Measurements from ENCODE around the gene EIF4B. TPM values are rescaled to one million over a fixed set of nuclear protein-coding genes. Genes with fewer than 3 reads are reported as not detected.
"Not testable (repeated sequence)": the region's sequence is repeated elsewhere in the genome, so short reads cannot be mapped to it uniquely, and the experiment has no call there.

Gene EIF4B
- total RNA-seq, 2 donors from 2014 or later, result 596 to 655 TPM

- H3K27ac ChIP-seq (ENCODE audit: low read depth, low read length), result no peak overlapping the region
- no peak overlapping the region for H3K4me3 ChIP-seq (ENCODE audit: low read length)
- Mint-ChIP-seq H3K9me3 (no peaks in the 10 kb centered on the region), H3K27ac (no peak overlapping the region), H3K4me3 (no peak overlapping the region), H3K4me1 (peaks cover 32% of the 10 kb centered on the region), H3K27me3 (ENCODE audit: insufficient read depth) (no peaks in the 10 kb centered on the region), H3K36me3 (ENCODE audit: low read depth) (no peaks in the 10 kb centered on the region)
- TF ChIP-seq, protein P1, sequence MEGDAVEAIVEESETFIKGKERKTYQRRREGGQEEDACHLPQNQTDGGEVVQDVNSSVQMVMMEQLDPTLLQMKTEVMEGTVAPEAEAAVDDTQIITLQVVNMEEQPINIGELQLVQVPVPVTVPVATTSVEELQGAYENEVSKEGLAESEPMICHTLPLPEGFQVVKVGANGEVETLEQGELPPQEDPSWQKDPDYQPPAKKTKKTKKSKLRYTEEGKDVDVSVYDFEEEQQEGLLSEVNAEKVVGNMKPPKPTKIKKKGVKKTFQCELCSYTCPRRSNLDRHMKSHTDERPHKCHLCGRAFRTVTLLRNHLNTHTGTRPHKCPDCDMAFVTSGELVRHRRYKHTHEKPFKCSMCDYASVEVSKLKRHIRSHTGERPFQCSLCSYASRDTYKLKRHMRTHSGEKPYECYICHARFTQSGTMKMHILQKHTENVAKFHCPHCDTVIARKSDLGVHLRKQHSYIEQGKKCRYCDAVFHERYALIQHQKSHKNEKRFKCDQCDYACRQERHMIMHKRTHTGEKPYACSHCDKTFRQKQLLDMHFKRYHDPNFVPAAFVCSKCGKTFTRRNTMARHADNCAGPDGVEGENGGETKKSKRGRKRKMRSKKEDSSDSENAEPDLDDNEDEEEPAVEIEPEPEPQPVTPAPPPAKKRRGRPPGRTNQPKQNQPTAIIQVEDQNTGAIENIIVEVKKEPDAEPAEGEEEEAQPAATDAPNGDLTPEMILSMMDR (conservative IDR thresholded peaks at IDR 0.05), result no peak
- no peak for DNase-seq
- H3K9me3 ChIP-seq (ENCODE audit: control insufficient read depth, low read length), result no peaks in the 10 kb centered on the region
- H3K36me3 ChIP-seq (ENCODE audit: control insufficient read depth, insufficient read depth, low read length), result no peaks in the 10 kb centered on the region
- H3K4me1 ChIP-seq (ENCODE audit: control insufficient read depth, insufficient read depth, low read length), result peaks cover 7% of the 10 kb centered on the region
- WGBS, 2 experiments (ENCODE audit: insufficient coverage in 1 of 2, insufficient read length in 1 of 2), result 94 to 96% methylated on average over 4 of the region's 4 CpGs
- H3K9ac ChIP-seq (ENCODE audit: extremely low read depth, low read length, poor library complexity, severe bottlenecking), result no peak overlapping the region
- H3K27me3 ChIP-seq (ENCODE audit: control insufficient read depth, insufficient read depth, low read length, poor library complexity, severe bottlenecking), result no peaks in the 10 kb centered on the region
These were observed 16.1 kb upstream of the EIF4B start for GRCh38 chr12:52990206-52990605.

DNA sequence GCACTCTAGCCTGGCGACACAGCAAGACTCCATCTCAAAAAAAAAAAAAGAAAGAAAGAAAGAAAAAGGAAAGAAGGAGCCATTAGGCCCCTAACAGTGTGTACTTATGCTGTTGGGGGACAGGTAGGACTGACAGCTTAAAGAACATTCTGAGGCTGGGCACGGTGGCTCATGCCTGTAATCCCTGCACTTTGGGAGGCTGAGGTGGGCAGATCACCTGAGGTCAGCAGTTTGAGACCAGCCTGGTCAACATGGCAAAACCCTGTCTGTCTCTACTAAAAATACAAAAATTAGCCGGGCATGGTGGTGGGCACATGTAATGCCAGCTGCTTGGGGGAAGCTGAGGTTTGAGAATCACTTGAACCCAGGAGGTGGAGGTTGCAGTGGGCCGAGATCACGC, 14.0 kb upstream of the EIF4B start:
- H3K4me3 Mint-ChIP-seq, result not testable (repeated sequence)
- WGBS, 2 experiments (ENCODE audit: insufficient coverage in 1 of 2, insufficient read length in 1 of 2), result 79 to 89% methylated on average over 2 to 5 of the region's 5 CpGs
- peaks cover 32% of the 10 kb centered on the region for H3K4me1 Mint-ChIP-seq

DNA sequence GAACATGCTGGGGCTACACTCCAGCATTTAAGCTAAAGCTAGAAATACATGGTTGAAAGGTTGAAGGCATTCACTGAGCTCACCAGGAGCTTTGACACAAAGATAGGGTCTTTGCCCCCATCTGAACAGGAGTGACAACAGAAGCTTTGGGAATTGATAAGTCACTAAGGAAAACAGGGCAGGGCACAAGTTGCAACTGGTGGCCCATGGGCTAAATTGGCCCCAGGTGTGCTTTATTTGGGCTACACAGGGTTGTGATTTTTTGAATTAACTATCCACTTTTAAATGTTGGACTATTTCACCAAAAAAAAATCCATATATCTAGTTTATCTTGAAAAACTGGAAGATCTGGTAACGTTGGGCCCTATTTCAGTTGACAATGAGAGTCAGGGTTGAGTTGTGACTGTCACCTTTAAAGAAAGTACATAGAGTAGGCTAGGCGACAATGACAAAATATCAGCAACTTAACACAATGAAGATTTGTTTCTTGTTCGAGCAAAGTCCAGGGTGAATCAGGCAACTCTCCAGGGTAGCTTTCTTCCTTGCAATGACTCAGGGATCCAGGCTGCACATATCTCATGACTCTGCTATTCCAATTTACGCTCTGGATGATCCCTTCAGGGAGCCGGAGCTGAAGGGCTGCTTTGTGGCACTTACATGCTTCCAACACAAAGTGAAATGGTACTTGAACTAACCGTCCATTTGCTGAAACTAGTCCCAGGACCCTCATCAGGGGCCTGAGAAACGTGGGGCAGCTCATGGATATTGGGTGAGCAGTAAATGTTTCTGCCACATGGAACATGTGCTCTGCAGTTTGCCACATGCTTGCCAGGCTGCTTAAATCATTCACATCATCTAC, 13.3 kb upstream of the EIF4B start:
- Mint-ChIP-seq H3K27ac (peak overlapping the region; percentile 87), H3K27me3 (ENCODE audit: insufficient read depth) (no peaks in the 10 kb centered on the region), H3K9me3 (no peaks in the 10 kb centered on the region), H3K4me3 (no peak overlapping the region), H3K4me1 (peaks cover 32% of the 10 kb centered on the region), H3K36me3 (ENCODE audit: low read depth) (no peaks in the 10 kb centered on the region)
- peak; percentile 81 for DNase-seq
- no peaks in the 10 kb centered on the region for H3K36me3 ChIP-seq (ENCODE audit: control insufficient read depth, insufficient read depth, low read length)
- peak overlapping the region; percentile 28 for H3K9ac ChIP-seq (ENCODE audit: extremely low read depth, low read length, poor library complexity, severe bottlenecking)
- TF ChIP-seq, protein P1 (conservative IDR thresholded peaks at IDR 0.05), result no peak
- no peaks in the 10 kb centered on the region for H3K27me3 ChIP-seq (ENCODE audit: control insufficient read depth, insufficient read depth, low read length, poor library complexity, severe bottlenecking)
- WGBS, 2 experiments (ENCODE audit: insufficient coverage in 1 of 2, insufficient read length in 1 of 2), result 59 to 70% methylated on average over 4 to 7 of the region's 7 CpGs
- H3K4me1 ChIP-seq (ENCODE audit: control insufficient read depth, insufficient read depth, low read length), result peaks cover 7% of the 10 kb centered on the region
- peak overlapping the region; percentile 25 for H3K27ac ChIP-seq (ENCODE audit: low read depth, low read length)
- no peaks in the 10 kb centered on the region for H3K9me3 ChIP-seq (ENCODE audit: control insufficient read depth, low read length)
- H3K4me3 ChIP-seq (ENCODE audit: low read length), result no peak overlapping the region

More for the DNA sequence above, 14.0 kb upstream of the EIF4B start:
- not testable (repeated sequence) for H3K27me3 ChIP-seq (ENCODE audit: control insufficient read depth, insufficient read depth, low read length, poor library complexity, severe bottlenecking); H3K4me1 ChIP-seq (ENCODE audit: control insufficient read depth, insufficient read depth, low read length); H3K4me3 ChIP-seq (ENCODE audit: low read length); H3K27me3 Mint-ChIP-seq (ENCODE audit: insufficient read depth); DNase-seq; H3K27ac ChIP-seq (ENCODE audit: low read depth, low read length); H3K9me3 Mint-ChIP-seq; H3K36me3 ChIP-seq (ENCODE audit: control insufficient read depth, insufficient read depth, low read length); H3K9me3 ChIP-seq (ENCODE audit: control insufficient read depth, low read length); H3K36me3 Mint-ChIP-seq (ENCODE audit: low read depth)
- H3K27ac Mint-ChIP-seq, result peak overlapping the region; percentile 87
- peak overlapping the region; percentile 5 for H3K9ac ChIP-seq (ENCODE audit: extremely low read depth, low read length, poor library complexity, severe bottlenecking)

All from endodermal cell (in vitro differentiated cells).